C4-2B (cell line): ENCODE data around the gene RNU6-7.

ENCODE experiments used
- CTCF ChIP-seq: fragments of 450-650 bp; conservative IDR thresholded peaks from 2 replicates; pipeline ENCODE4 v1.5.1; 2017; ENCODE audit warnings: mild to moderate bottlenecking
- ZFX ChIP-seq: fragments of 450-650 bp; IDR thresholded peaks from 2 replicates; pipeline ENCODE4 v1.6.1; 2017

DNA sequence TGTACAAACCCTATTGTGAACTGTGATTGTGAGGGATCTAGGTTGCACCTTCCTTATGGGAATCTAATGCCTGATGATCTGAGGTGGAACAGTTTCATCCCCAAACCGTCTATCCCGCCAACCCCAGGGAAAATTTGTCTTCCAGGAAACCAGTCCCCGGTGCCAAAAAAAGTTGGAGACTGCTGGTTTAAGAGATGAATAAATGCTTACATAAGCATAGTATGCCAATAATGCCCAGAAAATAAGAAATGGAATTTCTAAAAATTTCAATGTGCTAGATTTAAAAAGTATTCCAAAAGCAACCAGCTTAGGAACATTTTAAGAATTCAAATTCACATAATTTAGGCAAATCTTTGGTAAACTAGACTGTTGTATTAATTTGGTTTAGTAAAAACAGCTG lies 6.6 kb downstream of the RNU6-7 start:
- TF ChIP-seq CTCF (no peak), ZFX (no peak)
